ENCODE results near the gene RNF213.

DNA sequence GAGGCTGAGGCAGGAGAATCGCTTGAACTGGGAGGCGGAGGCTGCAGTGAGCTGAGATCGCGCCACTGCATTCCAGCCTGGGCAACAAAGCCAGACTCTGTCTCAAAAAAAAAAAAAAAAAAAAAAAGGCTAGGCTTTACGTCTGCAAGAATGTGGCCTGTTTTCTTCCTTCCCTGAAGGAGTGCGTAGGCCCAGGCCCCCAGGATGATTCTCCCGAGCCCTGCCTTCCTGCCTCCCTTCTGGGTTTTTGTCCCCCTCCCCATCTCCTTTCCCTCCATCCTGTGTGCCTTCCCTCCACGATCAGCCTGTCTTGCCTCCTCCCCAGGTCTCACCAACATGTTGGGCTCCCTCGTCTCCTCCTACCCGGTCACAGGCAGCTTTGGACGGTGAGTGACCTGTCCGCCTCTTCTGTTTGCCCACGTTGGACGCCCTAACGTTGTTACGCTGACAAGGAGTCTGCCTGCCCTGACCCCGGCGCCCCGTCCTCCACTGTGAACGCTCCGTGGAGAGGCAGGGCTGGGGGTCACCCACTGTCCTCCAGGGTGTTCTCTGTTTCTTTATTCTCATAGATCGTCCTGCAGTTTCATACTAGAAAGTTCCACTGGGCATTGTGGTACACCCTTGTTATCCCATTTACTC lies 15.7 kb upstream of the RNF213 start:
- TF ChIP-seq, protein P1, sequence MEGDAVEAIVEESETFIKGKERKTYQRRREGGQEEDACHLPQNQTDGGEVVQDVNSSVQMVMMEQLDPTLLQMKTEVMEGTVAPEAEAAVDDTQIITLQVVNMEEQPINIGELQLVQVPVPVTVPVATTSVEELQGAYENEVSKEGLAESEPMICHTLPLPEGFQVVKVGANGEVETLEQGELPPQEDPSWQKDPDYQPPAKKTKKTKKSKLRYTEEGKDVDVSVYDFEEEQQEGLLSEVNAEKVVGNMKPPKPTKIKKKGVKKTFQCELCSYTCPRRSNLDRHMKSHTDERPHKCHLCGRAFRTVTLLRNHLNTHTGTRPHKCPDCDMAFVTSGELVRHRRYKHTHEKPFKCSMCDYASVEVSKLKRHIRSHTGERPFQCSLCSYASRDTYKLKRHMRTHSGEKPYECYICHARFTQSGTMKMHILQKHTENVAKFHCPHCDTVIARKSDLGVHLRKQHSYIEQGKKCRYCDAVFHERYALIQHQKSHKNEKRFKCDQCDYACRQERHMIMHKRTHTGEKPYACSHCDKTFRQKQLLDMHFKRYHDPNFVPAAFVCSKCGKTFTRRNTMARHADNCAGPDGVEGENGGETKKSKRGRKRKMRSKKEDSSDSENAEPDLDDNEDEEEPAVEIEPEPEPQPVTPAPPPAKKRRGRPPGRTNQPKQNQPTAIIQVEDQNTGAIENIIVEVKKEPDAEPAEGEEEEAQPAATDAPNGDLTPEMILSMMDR (IDR thresholded peaks at IDR 0.05; ENCODE audit: low read depth, low read length, missing input control) = no peak
- TF ChIP-seq JUND (IDR thresholded peaks at IDR 0.05) = no peak
- no peak for TF ChIP-seq HNF4G (IDR thresholded peaks at IDR 0.05)
- no peak for TF ChIP-seq YY1 (IDR thresholded peaks at IDR 0.05)
- TF ChIP-seq SP1 (IDR thresholded peaks at IDR 0.05) = no peak
- no peak for TF ChIP-seq TAF1 (conservative IDR thresholded peaks at IDR 0.05)
- TF ChIP-seq RAD21 (IDR thresholded peaks at IDR 0.05) = no peak
- TF ChIP-seq RXRA (IDR thresholded peaks at IDR 0.05) = no peak
- TF ChIP-seq, protein P2, sequence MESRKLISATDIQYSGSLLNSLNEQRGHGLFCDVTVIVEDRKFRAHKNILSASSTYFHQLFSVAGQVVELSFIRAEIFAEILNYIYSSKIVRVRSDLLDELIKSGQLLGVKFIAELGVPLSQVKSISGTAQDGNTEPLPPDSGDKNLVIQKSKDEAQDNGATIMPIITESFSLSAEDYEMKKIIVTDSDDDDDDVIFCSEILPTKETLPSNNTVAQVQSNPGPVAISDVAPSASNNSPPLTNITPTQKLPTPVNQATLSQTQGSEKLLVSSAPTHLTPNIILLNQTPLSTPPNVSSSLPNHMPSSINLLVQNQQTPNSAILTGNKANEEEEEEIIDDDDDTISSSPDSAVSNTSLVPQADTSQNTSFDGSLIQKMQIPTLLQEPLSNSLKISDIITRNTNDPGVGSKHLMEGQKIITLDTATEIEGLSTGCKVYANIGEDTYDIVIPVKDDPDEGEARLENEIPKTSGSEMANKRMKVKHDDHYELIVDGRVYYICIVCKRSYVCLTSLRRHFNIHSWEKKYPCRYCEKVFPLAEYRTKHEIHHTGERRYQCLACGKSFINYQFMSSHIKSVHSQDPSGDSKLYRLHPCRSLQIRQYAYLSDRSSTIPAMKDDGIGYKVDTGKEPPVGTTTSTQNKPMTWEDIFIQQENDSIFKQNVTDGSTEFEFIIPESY (IDR thresholded peaks at IDR 0.05) = no peak
- TF ChIP-seq, protein P3, sequence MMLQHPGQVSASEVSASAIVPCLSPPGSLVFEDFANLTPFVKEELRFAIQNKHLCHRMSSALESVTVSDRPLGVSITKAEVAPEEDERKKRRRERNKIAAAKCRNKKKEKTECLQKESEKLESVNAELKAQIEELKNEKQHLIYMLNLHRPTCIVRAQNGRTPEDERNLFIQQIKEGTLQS (IDR thresholded peaks at IDR 0.05) = no peak
- TF ChIP-seq, protein P4, sequence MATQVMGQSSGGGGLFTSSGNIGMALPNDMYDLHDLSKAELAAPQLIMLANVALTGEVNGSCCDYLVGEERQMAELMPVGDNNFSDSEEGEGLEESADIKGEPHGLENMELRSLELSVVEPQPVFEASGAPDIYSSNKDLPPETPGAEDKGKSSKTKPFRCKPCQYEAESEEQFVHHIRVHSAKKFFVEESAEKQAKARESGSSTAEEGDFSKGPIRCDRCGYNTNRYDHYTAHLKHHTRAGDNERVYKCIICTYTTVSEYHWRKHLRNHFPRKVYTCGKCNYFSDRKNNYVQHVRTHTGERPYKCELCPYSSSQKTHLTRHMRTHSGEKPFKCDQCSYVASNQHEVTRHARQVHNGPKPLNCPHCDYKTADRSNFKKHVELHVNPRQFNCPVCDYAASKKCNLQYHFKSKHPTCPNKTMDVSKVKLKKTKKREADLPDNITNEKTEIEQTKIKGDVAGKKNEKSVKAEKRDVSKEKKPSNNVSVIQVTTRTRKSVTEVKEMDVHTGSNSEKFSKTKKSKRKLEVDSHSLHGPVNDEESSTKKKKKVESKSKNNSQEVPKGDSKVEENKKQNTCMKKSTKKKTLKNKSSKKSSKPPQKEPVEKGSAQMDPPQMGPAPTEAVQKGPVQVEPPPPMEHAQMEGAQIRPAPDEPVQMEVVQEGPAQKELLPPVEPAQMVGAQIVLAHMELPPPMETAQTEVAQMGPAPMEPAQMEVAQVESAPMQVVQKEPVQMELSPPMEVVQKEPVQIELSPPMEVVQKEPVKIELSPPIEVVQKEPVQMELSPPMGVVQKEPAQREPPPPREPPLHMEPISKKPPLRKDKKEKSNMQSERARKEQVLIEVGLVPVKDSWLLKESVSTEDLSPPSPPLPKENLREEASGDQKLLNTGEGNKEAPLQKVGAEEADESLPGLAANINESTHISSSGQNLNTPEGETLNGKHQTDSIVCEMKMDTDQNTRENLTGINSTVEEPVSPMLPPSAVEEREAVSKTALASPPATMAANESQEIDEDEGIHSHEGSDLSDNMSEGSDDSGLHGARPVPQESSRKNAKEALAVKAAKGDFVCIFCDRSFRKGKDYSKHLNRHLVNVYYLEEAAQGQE (IDR thresholded peaks at IDR 0.05) = no peak

Data from liver (tissue), 3 donors.